Measurements from ENCODE around the gene TYSND1. TPM values are rescaled to one million over a fixed set of nuclear protein-coding genes. Genes with fewer than 3 reads are reported as not detected.

Gene TYSND1
- total RNA-seq, 1 donor from 2014 or later: 13.8 TPM

- DNase-seq (ENCODE audit: extremely low spot score, unreplicated experiment): no peak
- peaks cover 17% of the 10 kb centered on the region for H3K4me1 Mint-ChIP-seq (ENCODE audit: unreplicated experiment)
- no peaks in the 10 kb centered on the region for H3K9me3 Mint-ChIP-seq (ENCODE audit: unreplicated experiment)
- peaks cover 54% of the 10 kb centered on the region for H3K36me3 Mint-ChIP-seq (ENCODE audit: unreplicated experiment)
- H3K27ac Mint-ChIP-seq (ENCODE audit: unreplicated experiment): peak overlapping the region; percentile 23
- no peak for TF ChIP-seq CTCF (IDR thresholded peaks at IDR 0.05)
- H3K4me3 Mint-ChIP-seq (ENCODE audit: unreplicated experiment): no peak overlapping the region
- H3K27me3 Mint-ChIP-seq (ENCODE audit: unreplicated experiment): no peaks in the 10 kb centered on the region
Measured at GRCh38 chr10:70158113-70158512, 11.6 kb upstream of the TYSND1 start.

GRCh38 chr10:70155255-70155838 is 8.8 kb upstream of the TYSND1 start:
- DNase-seq (ENCODE audit: extremely low spot score, unreplicated experiment): no peak
- H3K4me1 Mint-ChIP-seq (ENCODE audit: unreplicated experiment): no peaks in the 10 kb centered on the region
- no peak for TF ChIP-seq CTCF (IDR thresholded peaks at IDR 0.05)
- no peaks in the 10 kb centered on the region for H3K9me3 Mint-ChIP-seq (ENCODE audit: unreplicated experiment)
- H3K27ac Mint-ChIP-seq (ENCODE audit: unreplicated experiment): no peak overlapping the region
- H3K36me3 Mint-ChIP-seq (ENCODE audit: unreplicated experiment): peaks cover 67% of the 10 kb centered on the region
- no peaks in the 10 kb centered on the region for H3K27me3 Mint-ChIP-seq (ENCODE audit: unreplicated experiment)
- H3K4me3 Mint-ChIP-seq (ENCODE audit: unreplicated experiment): no peak overlapping the region

GRCh38 chr10:70148516-70148915 is 2.0 kb upstream of the TYSND1 start:
- H3K4me1 Mint-ChIP-seq (ENCODE audit: unreplicated experiment): peaks cover 19% of the 10 kb centered on the region
- no peaks in the 10 kb centered on the region for H3K27me3 Mint-ChIP-seq (ENCODE audit: unreplicated experiment)
- H3K4me3 Mint-ChIP-seq (ENCODE audit: unreplicated experiment): no peak overlapping the region
- no peak for TF ChIP-seq CTCF (IDR thresholded peaks at IDR 0.05)
- peak overlapping the region; percentile 59 for H3K27ac Mint-ChIP-seq (ENCODE audit: unreplicated experiment)
- DNase-seq (ENCODE audit: extremely low spot score, unreplicated experiment): no peak
- H3K36me3 Mint-ChIP-seq (ENCODE audit: unreplicated experiment): peaks cover 28% of the 10 kb centered on the region
- H3K9me3 Mint-ChIP-seq (ENCODE audit: unreplicated experiment): no peaks in the 10 kb centered on the region

- peaks cover 18% of the 10 kb centered on the region for H3K36me3 Mint-ChIP-seq (ENCODE audit: unreplicated experiment)
- TF ChIP-seq CTCF (IDR thresholded peaks at IDR 0.05): no peak
- H3K4me1 Mint-ChIP-seq (ENCODE audit: unreplicated experiment): peaks cover 19% of the 10 kb centered on the region
- H3K27me3 Mint-ChIP-seq (ENCODE audit: unreplicated experiment): no peaks in the 10 kb centered on the region
- H3K9me3 Mint-ChIP-seq (ENCODE audit: unreplicated experiment): no peaks in the 10 kb centered on the region
- DNase-seq (ENCODE audit: extremely low spot score, unreplicated experiment): no peak
- H3K4me3 Mint-ChIP-seq (ENCODE audit: unreplicated experiment): peak overlapping the region; percentile 85
- peak overlapping the region; percentile 98 for H3K27ac Mint-ChIP-seq (ENCODE audit: unreplicated experiment)
Measured at GRCh38 chr10:70147259-70147625, 742 bp upstream of the TYSND1 start.

- no peak for DNase-seq (ENCODE audit: extremely low spot score, unreplicated experiment)
- TF ChIP-seq CTCF (IDR thresholded peaks at IDR 0.05): peak; percentile 62
- Mint-ChIP-seq H3K27ac (ENCODE audit: unreplicated experiment) (peak overlapping the region; percentile 98), H3K4me3 (ENCODE audit: unreplicated experiment) (peak overlapping the region; percentile 85), H3K4me1 (ENCODE audit: unreplicated experiment) (peaks cover 19% of the 10 kb centered on the region), H3K27me3 (ENCODE audit: unreplicated experiment) (no peaks in the 10 kb centered on the region), H3K36me3 (ENCODE audit: unreplicated experiment) (peaks cover 6% of the 10 kb centered on the region), H3K9me3 (ENCODE audit: unreplicated experiment) (no peaks in the 10 kb centered on the region)
Measured at GRCh38 chr10:70145666-70146488, 623 bp downstream of the TYSND1 start.
